NCI-H146 (cell line): ENCODE results near the gene SYCP2L.
"Not testable (repeated sequence)": the region's sequence is repeated elsewhere in the genome, so short reads cannot be mapped to it uniquely, and the experiment has no call there.

Experiments
- DNase-seq: peaks from one replicate; lab custom pipeline; 2025; lab: John Stamatoyannopoulos, UW

Gene SYCP2L

GRCh38 chr6:10886691-10887502 lies at the start of gene SYCP2L:
SYCP2L (plus strand) TSS chr6:10887052; CDS start chr6:10887127, 75 bp downstream.
- DNase-seq = peak; percentile 72

- peak; percentile 24 for DNase-seq
Observed at GRCh38 chr6:10837622-10837994, 49.2 kb upstream of the SYCP2L start.

- DNase-seq = peak; percentile 94
Observed at GRCh38 chr6:10837995-10838793, 48.7 kb upstream of the SYCP2L start, which contains the start of gene MAK. MAK (minus strand) TSS chr6:10838539; CDS start chr6:10830648, 7,891 bp downstream.

GRCh38 chr6:10838794-10839333 lies 48.0 kb upstream of the SYCP2L start:
- DNase-seq = no peak

- no peak for DNase-seq
Observed at GRCh38 chr6:10843554-10843953, 43.3 kb upstream of the SYCP2L start.

GRCh38 chr6:10847684-10848083 lies 39.2 kb upstream of the SYCP2L start:
- DNase-seq = peak; percentile 1

GRCh38 chr6:10849901-10850300 lies 37.0 kb upstream of the SYCP2L start:
- DNase-seq = no peak

GRCh38 chr6:10850728-10851127 lies 36.1 kb upstream of the SYCP2L start:
- DNase-seq = no peak

GRCh38 chr6:10852361-10852960 lies 34.4 kb upstream of the SYCP2L start:
- DNase-seq = no peak

- DNase-seq = not testable (repeated sequence)
Observed at GRCh38 chr6:10853849-10854300, 33.0 kb upstream of the SYCP2L start.

GRCh38 chr6:10854922-10855632 lies 31.8 kb upstream of the SYCP2L start:
- DNase-seq = no peak

- DNase-seq = no peak
Observed at GRCh38 chr6:10857259-10857658, 29.6 kb upstream of the SYCP2L start.

GRCh38 chr6:10861086-10861485 lies 25.8 kb upstream of the SYCP2L start:
- DNase-seq = no peak

GRCh38 chr6:10862361-10862760 lies 24.5 kb upstream of the SYCP2L start:
- no peak for DNase-seq

- DNase-seq = not testable (repeated sequence)
Observed at GRCh38 chr6:10863031-10863430, 23.8 kb upstream of the SYCP2L start.

GRCh38 chr6:10866709-10867108 lies 20.1 kb upstream of the SYCP2L start:
- DNase-seq = not testable (repeated sequence)

- DNase-seq = no peak
Observed at GRCh38 chr6:10867952-10868351, 18.9 kb upstream of the SYCP2L start.

- DNase-seq = no peak
Observed at GRCh38 chr6:10873374-10873773, 13.5 kb upstream of the SYCP2L start.

- no peak for DNase-seq
Observed at GRCh38 chr6:10874207-10874606, 12.6 kb upstream of the SYCP2L start.

GRCh38 chr6:10875026-10875425 lies 11.8 kb upstream of the SYCP2L start:
- no peak for DNase-seq

- DNase-seq = no peak
Observed at GRCh38 chr6:10877012-10877411, 9.8 kb upstream of the SYCP2L start.

- no peak for DNase-seq
Observed at GRCh38 chr6:10877871-10878270, 9.0 kb upstream of the SYCP2L start.
